ENCODE data around the gene PDE10A. TPM values are rescaled to one million over a fixed set of nuclear protein-coding genes. Genes with fewer than 3 reads are reported as not detected.

PDE10A gene
- total and polyA plus RNA-seq, 2 of the 8 experiments (the other 6 are each of a cell fraction or from before 2014, with no cell fraction given): 1.1 to 2.4 TPM

- TF ChIP-seq, protein P1, sequence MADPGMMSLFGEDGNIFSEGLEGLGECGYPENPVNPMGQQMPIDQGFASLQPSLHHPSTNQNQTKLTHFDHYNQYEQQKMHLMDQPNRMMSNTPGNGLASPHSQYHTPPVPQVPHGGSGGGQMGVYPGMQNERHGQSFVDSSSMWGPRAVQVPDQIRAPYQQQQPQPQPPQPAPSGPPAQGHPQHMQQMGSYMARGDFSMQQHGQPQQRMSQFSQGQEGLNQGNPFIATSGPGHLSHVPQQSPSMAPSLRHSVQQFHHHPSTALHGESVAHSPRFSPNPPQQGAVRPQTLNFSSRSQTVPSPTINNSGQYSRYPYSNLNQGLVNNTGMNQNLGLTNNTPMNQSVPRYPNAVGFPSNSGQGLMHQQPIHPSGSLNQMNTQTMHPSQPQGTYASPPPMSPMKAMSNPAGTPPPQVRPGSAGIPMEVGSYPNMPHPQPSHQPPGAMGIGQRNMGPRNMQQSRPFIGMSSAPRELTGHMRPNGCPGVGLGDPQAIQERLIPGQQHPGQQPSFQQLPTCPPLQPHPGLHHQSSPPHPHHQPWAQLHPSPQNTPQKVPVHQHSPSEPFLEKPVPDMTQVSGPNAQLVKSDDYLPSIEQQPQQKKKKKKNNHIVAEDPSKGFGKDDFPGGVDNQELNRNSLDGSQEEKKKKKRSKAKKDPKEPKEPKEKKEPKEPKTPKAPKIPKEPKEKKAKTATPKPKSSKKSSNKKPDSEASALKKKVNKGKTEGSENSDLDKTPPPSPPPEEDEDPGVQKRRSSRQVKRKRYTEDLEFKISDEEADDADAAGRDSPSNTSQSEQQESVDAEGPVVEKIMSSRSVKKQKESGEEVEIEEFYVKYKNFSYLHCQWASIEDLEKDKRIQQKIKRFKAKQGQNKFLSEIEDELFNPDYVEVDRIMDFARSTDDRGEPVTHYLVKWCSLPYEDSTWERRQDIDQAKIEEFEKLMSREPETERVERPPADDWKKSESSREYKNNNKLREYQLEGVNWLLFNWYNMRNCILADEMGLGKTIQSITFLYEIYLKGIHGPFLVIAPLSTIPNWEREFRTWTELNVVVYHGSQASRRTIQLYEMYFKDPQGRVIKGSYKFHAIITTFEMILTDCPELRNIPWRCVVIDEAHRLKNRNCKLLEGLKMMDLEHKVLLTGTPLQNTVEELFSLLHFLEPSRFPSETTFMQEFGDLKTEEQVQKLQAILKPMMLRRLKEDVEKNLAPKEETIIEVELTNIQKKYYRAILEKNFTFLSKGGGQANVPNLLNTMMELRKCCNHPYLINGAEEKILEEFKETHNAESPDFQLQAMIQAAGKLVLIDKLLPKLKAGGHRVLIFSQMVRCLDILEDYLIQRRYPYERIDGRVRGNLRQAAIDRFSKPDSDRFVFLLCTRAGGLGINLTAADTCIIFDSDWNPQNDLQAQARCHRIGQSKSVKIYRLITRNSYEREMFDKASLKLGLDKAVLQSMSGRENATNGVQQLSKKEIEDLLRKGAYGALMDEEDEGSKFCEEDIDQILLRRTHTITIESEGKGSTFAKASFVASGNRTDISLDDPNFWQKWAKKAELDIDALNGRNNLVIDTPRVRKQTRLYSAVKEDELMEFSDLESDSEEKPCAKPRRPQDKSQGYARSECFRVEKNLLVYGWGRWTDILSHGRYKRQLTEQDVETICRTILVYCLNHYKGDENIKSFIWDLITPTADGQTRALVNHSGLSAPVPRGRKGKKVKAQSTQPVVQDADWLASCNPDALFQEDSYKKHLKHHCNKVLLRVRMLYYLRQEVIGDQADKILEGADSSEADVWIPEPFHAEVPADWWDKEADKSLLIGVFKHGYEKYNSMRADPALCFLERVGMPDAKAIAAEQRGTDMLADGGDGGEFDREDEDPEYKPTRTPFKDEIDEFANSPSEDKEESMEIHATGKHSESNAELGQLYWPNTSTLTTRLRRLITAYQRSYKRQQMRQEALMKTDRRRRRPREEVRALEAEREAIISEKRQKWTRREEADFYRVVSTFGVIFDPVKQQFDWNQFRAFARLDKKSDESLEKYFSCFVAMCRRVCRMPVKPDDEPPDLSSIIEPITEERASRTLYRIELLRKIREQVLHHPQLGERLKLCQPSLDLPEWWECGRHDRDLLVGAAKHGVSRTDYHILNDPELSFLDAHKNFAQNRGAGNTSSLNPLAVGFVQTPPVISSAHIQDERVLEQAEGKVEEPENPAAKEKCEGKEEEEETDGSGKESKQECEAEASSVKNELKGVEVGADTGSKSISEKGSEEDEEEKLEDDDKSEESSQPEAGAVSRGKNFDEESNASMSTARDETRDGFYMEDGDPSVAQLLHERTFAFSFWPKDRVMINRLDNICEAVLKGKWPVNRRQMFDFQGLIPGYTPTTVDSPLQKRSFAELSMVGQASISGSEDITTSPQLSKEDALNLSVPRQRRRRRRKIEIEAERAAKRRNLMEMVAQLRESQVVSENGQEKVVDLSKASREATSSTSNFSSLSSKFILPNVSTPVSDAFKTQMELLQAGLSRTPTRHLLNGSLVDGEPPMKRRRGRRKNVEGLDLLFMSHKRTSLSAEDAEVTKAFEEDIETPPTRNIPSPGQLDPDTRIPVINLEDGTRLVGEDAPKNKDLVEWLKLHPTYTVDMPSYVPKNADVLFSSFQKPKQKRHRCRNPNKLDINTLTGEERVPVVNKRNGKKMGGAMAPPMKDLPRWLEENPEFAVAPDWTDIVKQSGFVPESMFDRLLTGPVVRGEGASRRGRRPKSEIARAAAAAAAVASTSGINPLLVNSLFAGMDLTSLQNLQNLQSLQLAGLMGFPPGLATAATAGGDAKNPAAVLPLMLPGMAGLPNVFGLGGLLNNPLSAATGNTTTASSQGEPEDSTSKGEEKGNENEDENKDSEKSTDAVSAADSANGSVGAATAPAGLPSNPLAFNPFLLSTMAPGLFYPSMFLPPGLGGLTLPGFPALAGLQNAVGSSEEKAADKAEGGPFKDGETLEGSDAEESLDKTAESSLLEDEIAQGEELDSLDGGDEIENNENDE (IDR thresholded peaks at IDR 0.05; ENCODE audit: insufficient replicate concordance, low read length): no peak
- no peak for TF ChIP-seq EGR1 (IDR thresholded peaks at IDR 0.05; ENCODE audit: borderline replicate concordance, low read depth, low read length)
- no peak for TF ChIP-seq JUND (IDR thresholded peaks at IDR 0.05; ENCODE audit: low read length)
- no peak for TF ChIP-seq CBX5 (IDR thresholded peaks at IDR 0.05; ENCODE audit: low read depth, low read length)
Observed at GRCh38 chr6:165680975-165681374, 17.9 kb upstream of the PDE10A start (continued).
